ENCODE results near the gene BCAS3.

Gene BCAS3

DNA sequence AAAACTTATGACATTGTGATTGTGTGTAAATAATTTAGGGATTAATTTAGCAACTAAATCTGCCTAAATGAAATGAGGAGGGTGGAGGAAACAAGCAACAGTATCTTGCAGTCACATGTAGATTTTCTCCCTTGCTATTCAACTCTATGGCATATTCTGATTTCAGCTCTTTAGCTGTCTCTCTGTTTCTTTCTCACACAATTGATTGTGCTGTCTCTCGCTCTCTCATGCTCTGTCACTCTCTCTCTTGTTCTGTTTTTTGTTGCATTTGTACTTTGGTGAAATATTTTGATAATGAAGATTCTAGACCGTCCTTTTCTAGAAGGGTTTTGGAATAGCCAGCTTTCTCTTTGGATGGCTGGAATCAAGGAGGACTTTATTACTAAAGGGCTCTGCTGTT lies 70.6 kb downstream of the BCAS3 start:
- Histone ChIP-seq H3K4me1 (ENCODE audit: control insufficient read depth, low read length) (no peaks in the 10 kb centered on the region), H3F3A (ENCODE audit: control insufficient read depth, insufficient read depth) (no peaks in the 10 kb centered on the region), H3K27me3 (ENCODE audit: control insufficient read depth, low read length) (no peaks in the 10 kb centered on the region), H3K27ac (ENCODE audit: low read depth, low read length) (no peak overlapping the region), H3K4me2 (ENCODE audit: low read length) (no peak overlapping the region), H3K4me3 (ENCODE audit: low read length) (no peak overlapping the region), H3K79me2 (ENCODE audit: control insufficient read depth, low read length) (no peaks in the 10 kb centered on the region), H3K9me3 (ENCODE audit: control insufficient read depth, insufficient read depth, low read length) (no peaks in the 10 kb centered on the region), H3K36me3 (ENCODE audit: control insufficient read depth, low read length) (no peaks in the 10 kb centered on the region), H4K20me1 (ENCODE audit: control insufficient read depth, insufficient read depth, low read depth, low read length) (no peaks in the 10 kb centered on the region), H3K9me2 (replicated peaks; ENCODE audit: control insufficient read depth, low read length) (no peaks in the 10 kb centered on the region)
- no peak for TF ChIP-seq EZH2phosphoT487 (IDR thresholded peaks at IDR 0.05; ENCODE audit: borderline replicate concordance, low read length)
- TF ChIP-seq CTCF (IDR thresholded peaks at IDR 0.05; ENCODE audit: low read depth, low read length, poor library complexity, severe bottlenecking): no peak

- no peak overlapping the region for H3K4me2 ChIP-seq (ENCODE audit: low read length)
- H3K27me3 ChIP-seq (ENCODE audit: control insufficient read depth, low read length): no peaks in the 10 kb centered on the region
- no peak overlapping the region for H3K27ac ChIP-seq (ENCODE audit: low read depth, low read length)
- no peaks in the 10 kb centered on the region for H4K20me1 ChIP-seq (ENCODE audit: control insufficient read depth, insufficient read depth, low read depth, low read length)
- no peaks in the 10 kb centered on the region for H3K79me2 ChIP-seq (ENCODE audit: control insufficient read depth, low read length)
- H3K9me2 ChIP-seq (replicated peaks; ENCODE audit: control insufficient read depth, low read length): no peaks in the 10 kb centered on the region
- no peaks in the 10 kb centered on the region for H3K4me1 ChIP-seq (ENCODE audit: control insufficient read depth, low read length)
- no peak overlapping the region for H3K4me3 ChIP-seq (ENCODE audit: low read length)
- no peaks in the 10 kb centered on the region for H3K9me3 ChIP-seq (ENCODE audit: control insufficient read depth, insufficient read depth, low read length)
- no peaks in the 10 kb centered on the region for H3F3A ChIP-seq (ENCODE audit: control insufficient read depth, insufficient read depth)
- H3K36me3 ChIP-seq (ENCODE audit: control insufficient read depth, low read length): no peaks in the 10 kb centered on the region
- TF ChIP-seq EZH2phosphoT487 (IDR thresholded peaks at IDR 0.05; ENCODE audit: borderline replicate concordance, low read length) (no peak), CTCF (IDR thresholded peaks at IDR 0.05; ENCODE audit: low read depth, low read length, poor library complexity, severe bottlenecking) (no peak)
Measured at GRCh38 chr17:60749050-60749449, 71.4 kb downstream of the BCAS3 start.

DNA sequence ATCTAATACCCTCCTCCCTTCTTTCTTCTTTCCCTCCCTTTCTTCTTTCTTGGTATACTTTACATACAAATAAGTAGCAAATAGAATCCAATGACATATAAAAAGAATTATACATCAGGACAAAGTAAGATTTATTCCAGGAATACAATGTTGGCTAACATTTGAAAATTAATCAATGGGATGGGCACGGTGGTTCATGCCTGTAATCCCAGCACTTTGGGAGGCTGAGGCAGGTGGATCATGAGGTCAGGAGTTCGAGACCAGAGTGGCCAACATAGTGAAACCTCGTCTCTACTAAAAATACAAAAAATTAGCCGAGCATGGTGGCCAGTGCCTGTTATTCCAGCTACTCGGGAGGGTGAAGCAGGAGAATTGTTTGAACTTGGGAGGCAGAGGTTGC lies 72.1 kb downstream of the BCAS3 start:
- Histone ChIP-seq H3K4me1 (ENCODE audit: control insufficient read depth, low read length) (no peaks in the 10 kb centered on the region), H3K4me3 (ENCODE audit: low read length) (no peak overlapping the region), H3K9me2 (replicated peaks; ENCODE audit: control insufficient read depth, low read length) (no peaks in the 10 kb centered on the region), H3K4me2 (ENCODE audit: low read length) (no peak overlapping the region), H3K36me3 (ENCODE audit: control insufficient read depth, low read length) (no peaks in the 10 kb centered on the region), H3F3A (ENCODE audit: control insufficient read depth, insufficient read depth) (no peaks in the 10 kb centered on the region), H3K9me3 (ENCODE audit: control insufficient read depth, insufficient read depth, low read length) (no peaks in the 10 kb centered on the region), H3K27me3 (ENCODE audit: control insufficient read depth, low read length) (no peaks in the 10 kb centered on the region), H3K27ac (ENCODE audit: low read depth, low read length) (no peak overlapping the region), H3K79me2 (ENCODE audit: control insufficient read depth, low read length) (no peaks in the 10 kb centered on the region), H4K20me1 (ENCODE audit: control insufficient read depth, insufficient read depth, low read depth, low read length) (no peaks in the 10 kb centered on the region)
- TF ChIP-seq EZH2phosphoT487 (IDR thresholded peaks at IDR 0.05; ENCODE audit: borderline replicate concordance, low read length) (no peak), CTCF (IDR thresholded peaks at IDR 0.05; ENCODE audit: low read depth, low read length, poor library complexity, severe bottlenecking) (no peak)

DNA sequence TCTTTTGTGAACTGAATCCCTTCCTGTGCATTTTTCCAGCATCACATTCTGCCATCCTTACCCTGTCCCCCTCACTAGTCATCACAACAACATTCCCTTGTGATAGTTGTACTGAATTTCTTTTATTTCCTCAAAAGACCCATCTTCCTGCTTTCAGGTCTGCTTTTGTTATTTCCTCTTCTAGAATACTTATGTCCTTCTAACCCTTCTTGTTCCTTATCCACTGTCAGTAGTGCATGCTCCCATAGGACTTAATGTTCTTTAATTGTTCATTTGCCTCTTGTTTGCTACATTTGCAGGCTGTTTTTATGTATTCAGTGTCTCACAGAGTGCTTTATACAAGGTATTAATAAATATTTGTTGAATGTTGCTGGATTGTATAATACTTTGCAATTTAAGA lies 73.0 kb downstream of the BCAS3 start:
- Histone ChIP-seq H3K4me2 (ENCODE audit: low read length) (no peak overlapping the region), H3K36me3 (ENCODE audit: control insufficient read depth, low read length) (no peaks in the 10 kb centered on the region), H3K9me3 (ENCODE audit: control insufficient read depth, insufficient read depth, low read length) (no peaks in the 10 kb centered on the region), H3K4me1 (ENCODE audit: control insufficient read depth, low read length) (no peaks in the 10 kb centered on the region), H3K9me2 (replicated peaks; ENCODE audit: control insufficient read depth, low read length) (no peaks in the 10 kb centered on the region), H3F3A (ENCODE audit: control insufficient read depth, insufficient read depth) (no peaks in the 10 kb centered on the region), H4K20me1 (ENCODE audit: control insufficient read depth, insufficient read depth, low read depth, low read length) (no peaks in the 10 kb centered on the region), H3K27ac (ENCODE audit: low read depth, low read length) (no peak overlapping the region), H3K79me2 (ENCODE audit: control insufficient read depth, low read length) (no peaks in the 10 kb centered on the region), H3K27me3 (ENCODE audit: control insufficient read depth, low read length) (no peaks in the 10 kb centered on the region), H3K4me3 (ENCODE audit: low read length) (no peak overlapping the region)
- no peak for TF ChIP-seq CTCF (IDR thresholded peaks at IDR 0.05; ENCODE audit: low read depth, low read length, poor library complexity, severe bottlenecking)
- TF ChIP-seq EZH2phosphoT487 (IDR thresholded peaks at IDR 0.05; ENCODE audit: borderline replicate concordance, low read length): no peak

Measured in DOHH2 (cell line).